ENCODE measurements around the gene IRGQ.
"Not testable (repeated sequence)": the region's sequence is repeated elsewhere in the genome, so short reads cannot be mapped to it uniquely, and the experiment has no call there.

Gene IRGQ

GRCh38 chr19:43575156-43575950, 20.6 kb downstream of the IRGQ start, which contains the start of the genes PINLYP and XRCC1:
TSS of gene PINLYP (plus strand) at chr19:43575801. CDS start at chr19:43577192, 1,391 bp downstream.
TSS of gene XRCC1 (minus strand) at chr19:43575527. CDS start at chr19:43575458, 69 bp downstream.
- peak; percentile 89 for DNase-seq (ENCODE audit: low read depth in 1 of 2, low spot score in 1 of 2)

- no peak for DNase-seq (ENCODE audit: low read depth in 1 of 2, low spot score in 1 of 2)
Measured at GRCh38 chr19:43574424-43575155, 21.3 kb downstream of the IRGQ start.

GRCh38 chr19:43572171-43572588, 23.8 kb downstream of the IRGQ start:
- DNase-seq (ENCODE audit: low read depth in 1 of 2, low spot score in 1 of 2): no peak

DNA sequence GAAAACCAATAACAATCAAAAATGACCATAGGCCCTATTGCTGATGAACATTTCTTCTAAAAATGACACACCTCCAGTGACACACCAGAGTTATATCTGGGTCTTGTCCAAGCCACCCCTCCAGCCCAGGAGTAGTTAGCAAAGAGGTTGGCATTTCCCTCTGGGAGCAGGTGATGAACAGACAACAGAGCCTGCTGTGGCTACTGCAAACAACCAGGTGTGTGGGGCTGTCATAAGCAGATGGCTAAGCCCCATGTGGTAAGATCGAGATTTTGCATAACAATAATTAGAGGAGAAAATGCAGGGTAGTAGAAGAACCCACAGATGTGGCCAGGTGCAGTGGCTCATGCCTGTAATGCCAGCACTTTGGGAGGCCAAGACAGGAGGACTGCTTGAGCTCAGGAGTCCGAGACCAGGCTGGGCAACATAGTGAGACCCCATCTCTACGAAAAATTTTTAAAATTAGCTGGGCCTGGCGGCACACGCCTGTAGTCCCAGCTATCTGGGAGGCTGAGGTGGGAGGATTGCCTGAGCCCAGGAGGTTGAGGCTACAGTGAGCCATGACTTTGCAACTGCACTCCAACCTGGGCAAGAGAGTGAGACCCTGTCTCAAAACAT, 25.7 kb downstream of the IRGQ start:
- no peak for DNase-seq (ENCODE audit: low read depth in 1 of 2, low spot score in 1 of 2)

- no peak for DNase-seq (ENCODE audit: low read depth in 1 of 2, low spot score in 1 of 2)
Measured at GRCh38 chr19:43569657-43570056, 26.3 kb downstream of the IRGQ start.

GRCh38 chr19:43564800-43565199, 31.1 kb downstream of the IRGQ start:
- DNase-seq (ENCODE audit: low read depth in 1 of 2, low spot score in 1 of 2): no peak

DNA sequence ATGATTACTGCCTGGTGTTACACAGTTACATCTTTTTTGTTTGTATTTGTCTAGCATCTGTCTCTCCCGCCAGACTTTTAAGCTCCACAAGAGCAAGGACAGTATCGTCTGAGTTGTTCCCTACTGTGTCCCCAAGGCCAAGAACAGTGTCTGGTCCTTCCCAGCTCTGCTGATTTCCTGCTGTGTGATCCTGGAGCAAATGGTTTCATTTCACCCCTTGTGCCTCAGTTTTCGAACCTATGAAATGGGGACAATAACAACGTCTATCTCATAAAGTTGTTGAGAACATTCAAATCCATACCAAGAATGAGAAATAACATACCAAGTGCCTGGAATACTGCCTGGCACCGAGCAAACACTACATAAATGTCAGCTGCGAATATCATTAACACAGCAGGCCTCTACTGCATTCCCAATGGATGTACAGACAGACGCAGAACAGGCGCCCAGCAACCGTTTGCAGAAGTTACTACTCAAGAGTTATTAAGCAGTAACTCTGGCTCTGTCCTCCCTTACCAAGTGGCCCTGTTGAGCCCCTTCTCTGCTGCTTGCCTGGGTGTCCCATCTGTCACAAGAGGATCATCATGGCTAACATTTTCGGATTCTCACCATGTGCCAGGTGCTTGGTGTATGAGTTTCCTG, 32.0 kb downstream of the IRGQ start:
- DNase-seq (ENCODE audit: low read depth in 1 of 2, low spot score in 1 of 2): no peak

DNA sequence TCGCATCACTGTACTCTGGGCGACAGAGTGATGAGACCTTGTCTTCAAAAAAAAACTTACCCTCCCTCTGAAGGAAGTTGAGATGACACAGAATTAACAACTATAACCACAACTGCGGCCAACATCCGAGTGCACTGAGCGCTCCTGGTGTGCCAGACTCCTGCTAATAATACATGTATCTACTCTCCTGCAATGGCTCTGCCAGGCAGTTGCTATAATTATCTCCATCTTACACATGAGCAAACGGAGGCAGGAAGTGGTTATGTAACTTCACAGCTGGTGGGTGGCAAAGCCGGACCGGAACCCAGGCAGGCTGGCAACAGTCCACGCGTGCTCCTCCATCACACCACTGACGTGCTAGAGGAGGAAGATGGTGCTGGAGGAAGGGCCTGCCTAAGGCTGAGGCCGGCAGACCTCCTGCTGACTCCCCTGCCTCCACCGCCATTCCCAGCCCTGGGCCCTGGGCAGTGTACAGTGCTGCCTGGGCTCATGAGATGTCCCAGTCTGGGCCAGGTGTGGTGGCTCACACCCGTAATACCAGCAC, 33.2 kb downstream of the IRGQ start:
- DNase-seq (ENCODE audit: low read depth in 1 of 2, low spot score in 1 of 2): peak; percentile 24 to 56

DNA sequence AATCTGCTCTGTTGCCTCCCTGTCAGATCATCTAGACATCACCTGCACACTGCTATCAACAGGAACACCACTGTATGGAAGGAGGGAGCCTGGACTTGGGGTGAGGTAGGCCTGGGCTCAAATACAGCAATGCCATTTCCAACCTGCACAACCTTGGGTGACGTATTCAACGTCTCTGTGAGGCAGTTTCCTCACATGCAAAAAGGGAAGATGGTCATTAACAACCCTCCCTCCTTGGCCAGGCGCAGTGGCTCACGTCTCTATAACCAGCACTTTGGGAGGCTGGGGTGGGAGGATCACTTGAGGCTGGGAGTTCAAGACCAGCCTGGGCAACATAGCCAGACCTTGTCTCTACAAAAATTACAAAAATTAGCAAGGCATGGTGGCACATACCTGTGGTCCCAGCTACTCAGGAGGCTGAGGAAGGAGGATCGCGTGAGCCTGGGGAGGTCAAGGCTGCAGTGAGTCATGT, 33.7 kb downstream of the IRGQ start:
- DNase-seq (ENCODE audit: low read depth in 1 of 2, low spot score in 1 of 2): no peak

- no peak for DNase-seq (ENCODE audit: low read depth in 1 of 2, low spot score in 1 of 2)
Measured at GRCh38 chr19:43561139-43561970, 34.6 kb downstream of the IRGQ start.

DNA sequence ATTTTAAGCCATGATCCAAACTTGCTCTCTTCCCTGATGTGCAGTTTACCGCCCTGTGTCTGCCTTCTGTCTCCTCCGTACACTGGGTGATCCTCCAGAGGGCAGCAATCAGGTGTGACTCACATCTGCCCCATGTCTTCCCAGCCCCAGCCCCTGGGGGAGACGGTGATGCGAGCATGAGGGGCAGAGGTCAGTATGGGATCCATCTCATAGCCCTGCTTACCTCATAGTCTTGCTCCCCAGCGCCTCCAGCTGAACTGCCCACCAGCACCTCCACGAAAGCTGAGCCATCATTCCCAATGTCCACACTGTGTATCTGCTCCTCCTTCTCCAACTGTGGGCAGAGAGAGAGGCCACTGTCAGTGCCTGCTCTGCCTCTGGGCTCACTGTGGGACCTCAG, 35.2 kb downstream of the IRGQ start:
- no peak for DNase-seq (ENCODE audit: low read depth in 1 of 2, low spot score in 1 of 2)

DNA sequence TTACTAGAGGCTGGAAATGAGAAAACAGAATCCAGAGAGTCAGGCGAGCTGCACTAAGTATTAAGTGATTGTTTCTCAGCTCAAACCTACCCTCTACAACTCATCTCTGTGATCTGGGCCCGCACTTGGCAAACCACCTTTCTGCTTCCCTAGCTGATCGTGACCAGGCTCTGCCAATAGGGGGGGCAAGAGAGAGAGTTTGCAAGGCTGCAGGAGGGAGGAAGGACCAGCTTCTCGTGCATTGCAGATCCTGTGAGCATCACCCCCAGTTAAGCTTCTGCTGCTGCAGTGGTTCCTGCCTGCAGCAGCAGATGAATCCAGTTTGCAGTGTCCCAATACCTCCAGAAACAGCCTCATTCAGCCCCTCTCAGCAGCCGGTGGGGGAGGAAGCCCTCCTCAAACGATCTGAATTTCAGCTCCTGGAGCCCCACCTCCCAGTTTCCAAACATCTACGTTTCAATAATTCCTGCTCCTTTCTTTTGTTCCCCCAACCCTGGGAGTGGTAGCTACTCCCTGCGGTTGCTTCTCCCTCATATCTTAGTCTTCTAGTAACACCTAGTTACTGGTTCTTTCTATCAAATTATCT, 40.7 kb downstream of the IRGQ start:
- DNase-seq (ENCODE audit: low read depth in 1 of 2, low spot score in 1 of 2): peak; percentile 57 to 65

GRCh38 chr19:43554317-43554895, 41.5 kb downstream of the IRGQ start:
- no peak for DNase-seq (ENCODE audit: low read depth in 1 of 2, low spot score in 1 of 2)

- DNase-seq (ENCODE audit: low read depth in 1 of 2, low spot score in 1 of 2): no peak
Measured at GRCh38 chr19:43553656-43554055, 42.3 kb downstream of the IRGQ start.

GRCh38 chr19:43552616-43553015, 43.3 kb downstream of the IRGQ start:
- no peak for DNase-seq (ENCODE audit: low read depth in 1 of 2, low spot score in 1 of 2)

DNA sequence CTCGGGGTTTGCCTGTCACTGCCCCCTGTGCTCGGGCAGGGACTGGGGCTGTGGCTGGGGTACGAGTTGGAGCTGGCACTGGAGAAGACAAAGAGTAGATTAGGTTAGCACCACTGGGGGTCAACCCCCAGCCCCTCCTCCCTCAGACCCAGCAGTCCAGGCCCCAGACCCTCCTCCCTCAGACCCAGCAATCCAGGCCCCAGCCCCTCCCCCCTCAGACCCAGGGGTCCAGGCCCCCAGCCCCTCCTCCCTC, 43.8 kb downstream of the IRGQ start:
- DNase-seq (ENCODE audit: low read depth in 1 of 2, low spot score in 1 of 2): no peak

GRCh38 chr19:43551399-43552197, 44.3 kb downstream of the IRGQ start:
- no peak for DNase-seq (ENCODE audit: low read depth in 1 of 2, low spot score in 1 of 2)

GRCh38 chr19:43548706-43549105, 47.2 kb downstream of the IRGQ start:
- no peak for DNase-seq (ENCODE audit: low read depth in 1 of 2, low spot score in 1 of 2)

- DNase-seq (ENCODE audit: low read depth in 1 of 2, low spot score in 1 of 2): not testable (repeated sequence)
Measured at GRCh38 chr19:43547926-43548325, 48.0 kb downstream of the IRGQ start.
